ENCODE measurements around the gene EIF2B5.

DNA sequence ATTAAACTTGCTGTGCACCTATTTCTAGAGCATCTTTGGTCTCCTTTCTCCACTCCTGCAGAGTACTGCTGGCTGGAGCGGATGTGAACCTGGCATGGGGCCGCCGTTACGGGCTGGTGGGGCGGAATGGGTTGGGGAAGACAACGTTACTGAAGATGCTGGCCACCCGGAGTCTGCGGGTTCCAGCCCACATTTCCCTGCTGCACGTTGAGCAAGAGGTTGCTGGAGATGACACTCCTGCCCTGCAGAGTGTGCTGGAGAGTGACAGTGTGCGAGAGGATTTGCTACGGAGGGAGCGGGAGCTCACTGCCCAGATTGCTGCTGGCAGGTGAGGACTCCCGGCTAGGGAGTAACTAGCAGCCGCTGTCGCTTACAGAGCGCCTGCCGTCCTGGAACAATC is 52.9 kb downstream of the EIF2B5 start:
- TF ChIP-seq, protein P1, sequence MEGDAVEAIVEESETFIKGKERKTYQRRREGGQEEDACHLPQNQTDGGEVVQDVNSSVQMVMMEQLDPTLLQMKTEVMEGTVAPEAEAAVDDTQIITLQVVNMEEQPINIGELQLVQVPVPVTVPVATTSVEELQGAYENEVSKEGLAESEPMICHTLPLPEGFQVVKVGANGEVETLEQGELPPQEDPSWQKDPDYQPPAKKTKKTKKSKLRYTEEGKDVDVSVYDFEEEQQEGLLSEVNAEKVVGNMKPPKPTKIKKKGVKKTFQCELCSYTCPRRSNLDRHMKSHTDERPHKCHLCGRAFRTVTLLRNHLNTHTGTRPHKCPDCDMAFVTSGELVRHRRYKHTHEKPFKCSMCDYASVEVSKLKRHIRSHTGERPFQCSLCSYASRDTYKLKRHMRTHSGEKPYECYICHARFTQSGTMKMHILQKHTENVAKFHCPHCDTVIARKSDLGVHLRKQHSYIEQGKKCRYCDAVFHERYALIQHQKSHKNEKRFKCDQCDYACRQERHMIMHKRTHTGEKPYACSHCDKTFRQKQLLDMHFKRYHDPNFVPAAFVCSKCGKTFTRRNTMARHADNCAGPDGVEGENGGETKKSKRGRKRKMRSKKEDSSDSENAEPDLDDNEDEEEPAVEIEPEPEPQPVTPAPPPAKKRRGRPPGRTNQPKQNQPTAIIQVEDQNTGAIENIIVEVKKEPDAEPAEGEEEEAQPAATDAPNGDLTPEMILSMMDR (optimal IDR thresholded peaks at IDR 0.05 in 1 of 3, IDR thresholded peaks at IDR 0.05 in 1 of 3, conservative IDR thresholded peaks at IDR 0.05 in 1 of 3; ENCODE audit: extremely low read depth in 1 of 3, insufficient read depth in 2 of 3, low read length in 3 of 3), result no peak
- TF ChIP-seq EZH2 (IDR thresholded peaks at IDR 0.05; ENCODE audit: low read length), result no peak
